Left renal pelvis (tissue), 4 donors: Measurements from ENCODE around the gene SNRPA1. TPM values are rescaled to one million over a fixed set of nuclear protein-coding genes. Genes with fewer than 3 reads are reported as not detected.

Experiments used
- DNase-seq, 4 donors: peaks; one replicate each; pipeline ENCODE4 v3.0.0-alpha.2; 2013; ENCODE audit warnings: low read depth in 4 of 4, low spot score in 3 of 4
- polyA plus RNA-seq, 4 donors: library from polyadenylated mRNA; unstranded; fragments of 120-200 nt; gene quantifications; one replicate each; pipeline ENCODE4 v1.2.1, GENCODE V29; 2013; ENCODE audit not compliant: insufficient read length in 4 of 4

The SNRPA1 gene
- polyA plus RNA-seq, 4 donors: 45.2 to 74.8 (median 65.9) TPM

DNA sequence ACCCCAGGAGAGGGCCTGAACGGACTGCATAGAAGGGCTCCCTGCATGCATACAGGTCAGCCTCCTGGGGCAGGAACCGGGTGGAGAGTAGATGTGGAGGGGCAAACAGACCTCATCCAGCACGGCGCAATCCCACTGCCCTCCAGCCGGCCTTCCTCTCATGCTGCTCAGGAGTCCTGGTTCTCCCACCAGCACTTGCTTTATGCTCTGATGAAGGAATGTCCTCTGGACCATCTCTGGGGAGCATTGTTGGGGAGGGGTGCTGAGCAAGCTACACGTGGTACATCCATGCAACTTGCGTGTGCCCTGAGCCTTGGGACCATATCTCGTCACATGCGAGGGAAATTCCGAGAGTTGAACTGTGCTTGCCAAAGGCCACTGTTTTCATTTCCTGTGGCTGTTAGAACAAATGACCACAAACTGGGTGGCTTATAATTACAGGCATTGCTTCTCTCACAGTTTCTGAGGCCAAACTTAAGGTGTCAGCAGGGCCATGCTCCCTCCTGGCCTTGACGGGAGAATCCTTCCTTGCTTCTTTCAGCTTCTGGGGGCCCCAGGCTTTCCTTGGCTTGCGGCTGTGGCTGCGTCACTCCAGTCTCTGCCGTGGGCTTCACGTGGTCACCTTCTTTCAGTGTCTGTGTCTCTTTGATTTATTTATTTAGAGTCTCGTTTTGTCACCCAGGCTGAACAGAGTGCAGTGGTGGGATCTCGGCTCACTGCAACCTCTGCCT is 30.0 kb downstream of the SNRPA1 start:
- no peak for DNase-seq

DNA sequence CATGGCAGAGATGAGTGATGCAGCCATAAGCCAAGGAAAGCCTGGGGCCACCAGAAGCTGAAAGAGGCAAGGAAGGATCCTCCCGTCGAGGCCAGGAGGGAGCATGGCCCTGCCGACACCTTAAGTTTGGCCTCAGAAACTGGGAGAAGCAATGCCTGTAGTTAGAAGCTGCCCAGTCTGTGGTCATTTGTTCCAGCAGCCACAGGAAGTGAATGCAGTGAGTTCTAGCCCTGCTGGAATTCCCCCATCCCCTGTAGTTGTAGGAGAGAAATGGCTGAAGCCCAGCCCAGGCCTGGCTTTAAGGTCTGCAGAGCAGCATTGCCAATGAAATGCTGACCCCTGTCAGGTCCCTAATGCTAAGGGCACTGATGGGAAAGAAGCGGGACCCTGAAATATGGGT is 31.0 kb downstream of the SNRPA1 start:
- DNase-seq: no peak

- no peak for DNase-seq
Measured at GRCh38 chr15:101262551-101262950, 32.5 kb downstream of the SNRPA1 start.

- DNase-seq: no peak
Measured at GRCh38 chr15:101258238-101259144, 36.6 kb downstream of the SNRPA1 start.

GRCh38 chr15:101256757-101257156 is 38.3 kb downstream of the SNRPA1 start:
- no peak for DNase-seq

DNA sequence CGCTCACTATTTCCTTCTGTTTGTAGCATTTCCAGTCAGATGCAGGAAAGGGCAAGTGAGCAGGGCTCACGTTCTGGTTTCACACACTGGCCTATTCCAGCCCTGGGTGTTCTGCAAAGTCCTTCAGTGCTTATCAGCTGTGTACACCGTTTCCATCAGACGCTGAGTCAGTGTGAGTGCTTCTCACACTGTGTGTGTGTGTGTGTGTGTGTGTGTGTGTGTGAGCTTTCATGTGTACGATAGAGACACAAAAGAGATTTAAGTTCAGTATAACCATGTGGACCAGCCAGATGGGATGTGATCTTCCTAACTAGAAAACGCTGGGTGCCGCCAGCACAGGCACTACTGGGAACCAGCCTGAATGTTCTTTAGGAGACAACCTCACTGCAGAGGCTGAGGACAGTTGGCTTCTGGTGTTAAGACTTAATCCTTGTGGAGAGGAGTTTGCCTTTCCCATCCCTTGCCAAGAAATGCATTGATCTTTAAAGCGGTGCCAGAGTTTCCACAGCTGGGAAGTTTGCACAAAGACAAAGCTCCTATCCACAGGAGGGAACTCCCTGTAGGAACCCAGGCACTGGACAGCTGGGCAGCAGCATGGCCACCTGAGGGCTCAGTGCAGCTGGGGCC is 39.3 kb downstream of the SNRPA1 start:
- no peak for DNase-seq

GRCh38 chr15:101255051-101255395 is 40.0 kb downstream of the SNRPA1 start:
- no peak for DNase-seq

- no peak for DNase-seq
Measured at GRCh38 chr15:101254157-101255050, 40.6 kb downstream of the SNRPA1 start.

- no peak for DNase-seq
Measured at GRCh38 chr15:101252836-101253235, 42.2 kb downstream of the SNRPA1 start.

- peak; percentile 78 to 87 (median 84) for DNase-seq
Measured at GRCh38 chr15:101251830-101252820, 42.9 kb downstream of the SNRPA1 start, which contains the start of gene CHSY1. Gene CHSY1, minus strand, starts transcription at chr15:101252048. Its CDS starts 592 bp downstream, at chr15:101251456.

GRCh38 chr15:101250873-101251829 is 43.9 kb downstream of the SNRPA1 start:
- DNase-seq: no peak

- DNase-seq: no peak
Measured at GRCh38 chr15:101250341-101250831, 44.7 kb downstream of the SNRPA1 start.

DNA sequence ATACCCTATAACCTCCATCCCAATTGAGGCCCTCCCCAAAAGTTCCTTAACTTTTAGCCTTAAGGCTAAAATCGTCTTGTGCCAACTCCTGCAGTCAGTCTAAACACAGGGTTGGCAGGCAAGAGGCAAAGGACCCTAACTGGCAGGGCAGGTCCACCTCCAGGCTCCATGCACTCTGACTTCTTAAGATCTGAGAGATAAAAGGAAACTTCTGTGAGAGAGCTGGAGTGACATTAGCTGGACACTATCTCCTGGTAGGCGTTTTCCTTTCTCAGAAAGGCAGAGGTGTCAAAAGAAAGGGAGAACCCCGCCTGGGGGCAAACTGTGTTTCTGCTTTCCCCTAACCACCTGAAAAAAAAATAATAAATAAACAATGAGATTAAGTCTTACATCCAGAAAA is 46.8 kb downstream of the SNRPA1 start:
- no peak for DNase-seq

GRCh38 chr15:101246824-101247745 is 48.0 kb downstream of the SNRPA1 start:
- DNase-seq: no peak

DNA sequence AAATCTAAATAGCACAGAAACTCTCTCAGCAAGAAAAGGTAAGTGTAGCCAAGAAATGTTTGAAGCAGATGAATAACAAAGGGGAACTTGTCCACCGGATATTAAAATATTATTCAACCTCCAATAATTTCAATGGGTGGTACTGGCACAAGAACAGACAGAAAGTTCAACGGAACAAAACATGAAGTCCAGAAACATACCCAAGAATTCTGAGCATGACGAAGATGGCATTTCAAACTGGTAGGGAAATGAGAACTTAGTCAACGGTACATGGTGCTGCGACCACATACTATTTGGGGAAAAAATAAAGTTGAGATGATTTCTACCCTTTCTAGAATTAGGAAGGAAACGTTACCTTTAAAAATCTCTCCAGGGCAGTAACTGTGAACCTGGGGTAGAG is 48.7 kb downstream of the SNRPA1 start:
- no peak for DNase-seq

- no peak for DNase-seq
Measured at GRCh38 chr15:101244889-101245668, 50.0 kb downstream of the SNRPA1 start.
